GM13976 (cell line): ENCODE data around the gene PLEKHG4.
A peak's percentile ranks its signal among the peaks of the same experiment; 100 is the strongest.

Experiments used
- DNase-seq: peaks from one replicate; pipeline ENCODE4 v3.0.0; 2012; ENCODE audit warnings: low spot score
- CTCF ChIP-seq: IDR thresholded peaks from 2 replicates; pipeline ENCODE4 v1.5.1; 2012; ENCODE audit warnings: borderline replicate concordance, mild to moderate bottlenecking; ENCODE audit not compliant: insufficient read depth; ENCODE audit errors: extremely low read depth, missing control alignments, control extremely low read depth
- in situ Hi-C: fragments of 300-500 bp; cut with MboI; formaldehyde crosslinking; loops from one replicate; pipeline ENCODE4 v1.12.0; 2022; ENCODE audit warnings: low sequenced_read_pairs, mixed read lengths, inconsistent platforms; ENCODE audit not compliant: unreplicated experiment

Gene PLEKHG4

GRCh38 chr16:67305216-67306071 is 26.1 kb downstream of the PLEKHG4 start:
- DNase-seq = no peak

GRCh38 chr16:67310561-67310960 is 31.2 kb downstream of the PLEKHG4 start:
- in situ Hi-C loops = no loop called here
- no peak for DNase-seq
- no peak for TF ChIP-seq CTCF

More at GRCh38 chr16:67305216-67306071, 26.1 kb downstream of the PLEKHG4 start:
- no peak for TF ChIP-seq CTCF
- in situ Hi-C loops = no loop called here

DNA sequence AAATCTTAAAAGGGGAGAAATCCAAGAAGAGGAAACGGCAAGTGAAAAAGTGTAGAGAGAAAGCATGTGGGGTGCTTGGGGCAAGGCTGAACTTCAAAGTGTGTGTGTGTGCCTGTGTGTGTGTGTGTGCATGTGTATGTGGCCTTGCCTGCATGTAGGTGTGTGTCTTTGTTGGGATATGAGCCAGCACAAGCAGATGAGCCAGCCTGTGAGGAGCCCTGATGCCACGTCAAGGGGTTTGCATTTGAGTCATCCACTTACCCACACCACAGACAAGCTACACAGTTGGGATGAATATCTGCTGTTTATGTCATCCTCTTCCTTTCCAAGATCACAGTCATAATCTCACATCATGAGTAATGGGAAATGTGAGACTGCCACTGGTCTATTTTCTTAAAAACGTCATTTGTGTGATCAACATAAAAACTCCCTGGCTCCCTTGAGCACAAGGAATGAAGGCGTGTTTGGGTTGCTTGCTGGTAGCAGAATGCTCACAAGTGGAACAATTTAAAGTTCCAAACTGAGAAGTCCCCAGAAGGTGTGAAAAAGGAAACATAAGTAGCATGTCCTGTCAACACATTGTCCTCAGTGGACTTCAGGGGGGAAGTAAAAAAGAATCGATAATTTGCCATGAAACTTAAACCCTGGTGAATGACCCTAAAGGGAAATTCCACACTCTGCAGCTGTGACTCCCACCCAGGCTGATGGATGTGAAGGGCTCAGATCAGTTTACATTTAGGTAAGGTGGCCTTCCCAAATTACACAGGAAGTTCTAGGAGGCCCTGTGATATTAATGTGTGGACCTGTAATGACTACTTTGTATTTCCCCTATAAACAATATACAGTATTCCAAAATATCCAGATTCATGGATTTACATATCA is 32.5 kb downstream of the PLEKHG4 start:
- in situ Hi-C loops = no loop called here
- peak; percentile 74 for DNase-seq
- no peak for TF ChIP-seq CTCF

DNA sequence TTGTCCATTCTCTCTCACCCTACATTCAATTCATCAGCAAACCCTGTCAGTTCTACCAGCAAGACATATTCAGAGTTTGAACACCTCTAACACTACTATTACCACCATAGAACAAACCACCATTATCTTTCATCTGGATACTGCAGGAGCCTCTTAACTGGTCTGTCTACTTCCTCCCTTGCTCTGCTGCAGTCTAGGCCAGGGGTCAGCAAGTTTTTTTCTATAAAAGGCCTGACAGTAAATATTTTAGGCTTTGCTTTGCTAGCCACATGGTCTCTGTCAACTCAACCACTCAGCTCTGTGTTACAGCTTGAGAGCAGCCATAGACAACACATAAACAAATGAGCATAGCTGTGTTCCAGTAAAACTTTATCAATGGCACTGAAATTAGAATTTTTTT is 33.4 kb downstream of the PLEKHG4 start:
- TF ChIP-seq CTCF = no peak
- in situ Hi-C loops = no loop called here

GRCh38 chr16:67317853-67318252 is 38.5 kb downstream of the PLEKHG4 start:
- DNase-seq = no peak
- in situ Hi-C loops = no loop called here
- TF ChIP-seq CTCF = no peak

More for the DNA sequence above, 33.4 kb downstream of the PLEKHG4 start:
- no peak for DNase-seq

DNA sequence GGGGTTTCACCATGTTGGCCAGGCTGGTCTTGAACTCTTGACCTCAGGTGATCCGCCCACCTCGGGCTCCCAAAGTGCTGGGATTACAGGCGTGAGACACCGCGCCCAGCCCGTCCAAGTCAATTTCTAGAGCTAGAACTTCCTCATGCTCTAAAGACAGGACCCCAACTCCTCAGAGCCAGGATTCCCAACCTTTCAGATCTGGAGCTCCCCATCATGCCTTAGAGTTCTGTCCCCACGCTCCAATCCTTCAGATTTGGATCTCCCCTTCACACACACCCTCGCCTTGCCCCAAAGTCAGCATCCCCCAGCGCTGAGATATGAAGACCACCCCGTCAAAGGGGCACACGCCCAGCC is 46.8 kb downstream of the PLEKHG4 start:
- no peak for TF ChIP-seq CTCF
- in situ Hi-C loops = no loop called here
- no peak for DNase-seq
